Measurements from ENCODE around the gene BMP7.

The BMP7 gene

GRCh38 chr20:57288651-57289277, 22.3 kb upstream of the BMP7 start:
- no peak overlapping the region for H3K4me3 ChIP-seq (ENCODE audit: low read depth, low read length)
- DNase-seq (ENCODE audit: low read depth) = no peak
- TF ChIP-seq, protein P1, sequence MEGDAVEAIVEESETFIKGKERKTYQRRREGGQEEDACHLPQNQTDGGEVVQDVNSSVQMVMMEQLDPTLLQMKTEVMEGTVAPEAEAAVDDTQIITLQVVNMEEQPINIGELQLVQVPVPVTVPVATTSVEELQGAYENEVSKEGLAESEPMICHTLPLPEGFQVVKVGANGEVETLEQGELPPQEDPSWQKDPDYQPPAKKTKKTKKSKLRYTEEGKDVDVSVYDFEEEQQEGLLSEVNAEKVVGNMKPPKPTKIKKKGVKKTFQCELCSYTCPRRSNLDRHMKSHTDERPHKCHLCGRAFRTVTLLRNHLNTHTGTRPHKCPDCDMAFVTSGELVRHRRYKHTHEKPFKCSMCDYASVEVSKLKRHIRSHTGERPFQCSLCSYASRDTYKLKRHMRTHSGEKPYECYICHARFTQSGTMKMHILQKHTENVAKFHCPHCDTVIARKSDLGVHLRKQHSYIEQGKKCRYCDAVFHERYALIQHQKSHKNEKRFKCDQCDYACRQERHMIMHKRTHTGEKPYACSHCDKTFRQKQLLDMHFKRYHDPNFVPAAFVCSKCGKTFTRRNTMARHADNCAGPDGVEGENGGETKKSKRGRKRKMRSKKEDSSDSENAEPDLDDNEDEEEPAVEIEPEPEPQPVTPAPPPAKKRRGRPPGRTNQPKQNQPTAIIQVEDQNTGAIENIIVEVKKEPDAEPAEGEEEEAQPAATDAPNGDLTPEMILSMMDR (IDR thresholded peaks at IDR 0.05; ENCODE audit: low read depth, low read length, missing control alignments) = no peak

GRCh38 chr20:57287901-57288300, 21.5 kb upstream of the BMP7 start:
- no peak overlapping the region for H3K4me3 ChIP-seq (ENCODE audit: low read depth, low read length)
- TF ChIP-seq, protein P1 (IDR thresholded peaks at IDR 0.05; ENCODE audit: low read depth, low read length, missing control alignments) = no peak
- no peak for DNase-seq (ENCODE audit: low read depth)

DNA sequence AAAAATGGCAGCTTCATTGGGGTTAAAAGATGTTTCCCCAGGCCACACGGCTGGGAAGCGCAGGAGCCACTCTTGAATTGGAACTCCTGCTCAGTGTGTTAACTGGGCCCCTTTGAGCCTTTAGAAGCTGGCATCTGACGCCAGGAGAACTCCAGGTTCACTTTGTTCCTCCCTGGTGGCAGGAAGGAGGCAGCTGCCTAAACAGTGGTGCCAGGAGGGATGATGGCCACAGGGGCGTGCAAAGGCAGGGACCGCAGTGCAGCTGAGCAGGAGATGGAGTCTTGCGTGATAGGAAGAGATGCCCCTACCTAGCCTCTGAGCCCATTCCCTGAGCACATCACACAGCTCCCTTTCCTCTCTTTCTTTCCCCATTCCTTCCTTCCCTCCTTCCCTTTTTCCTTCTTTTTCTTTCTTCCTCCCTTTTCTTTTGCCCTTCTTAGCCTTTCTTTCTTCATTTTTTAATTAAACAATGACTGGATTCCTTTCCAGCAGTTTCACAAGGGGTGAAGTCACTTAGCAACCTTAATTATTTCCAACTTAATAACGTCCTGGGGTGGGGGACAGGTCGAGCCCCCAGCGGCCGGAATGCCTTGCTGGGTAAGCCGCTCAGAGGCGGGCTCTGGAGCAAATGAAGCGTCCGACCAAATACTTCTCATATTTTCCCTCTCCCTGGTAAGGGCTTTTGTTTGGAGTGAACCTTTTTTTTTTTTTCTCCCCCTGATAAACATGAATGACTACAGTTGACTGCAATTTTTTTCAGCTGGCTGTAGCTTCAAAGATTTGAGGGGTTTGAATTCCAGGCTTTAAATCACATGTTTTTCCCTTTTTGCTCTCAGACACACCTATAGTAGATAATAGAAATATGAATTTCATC, 20.8 kb upstream of the BMP7 start:
- TF ChIP-seq, protein P1 (IDR thresholded peaks at IDR 0.05; ENCODE audit: low read depth, low read length, missing control alignments) = no peak
- no peak overlapping the region for H3K4me3 ChIP-seq (ENCODE audit: low read depth, low read length)
- DNase-seq (ENCODE audit: low read depth) = no peak

DNA sequence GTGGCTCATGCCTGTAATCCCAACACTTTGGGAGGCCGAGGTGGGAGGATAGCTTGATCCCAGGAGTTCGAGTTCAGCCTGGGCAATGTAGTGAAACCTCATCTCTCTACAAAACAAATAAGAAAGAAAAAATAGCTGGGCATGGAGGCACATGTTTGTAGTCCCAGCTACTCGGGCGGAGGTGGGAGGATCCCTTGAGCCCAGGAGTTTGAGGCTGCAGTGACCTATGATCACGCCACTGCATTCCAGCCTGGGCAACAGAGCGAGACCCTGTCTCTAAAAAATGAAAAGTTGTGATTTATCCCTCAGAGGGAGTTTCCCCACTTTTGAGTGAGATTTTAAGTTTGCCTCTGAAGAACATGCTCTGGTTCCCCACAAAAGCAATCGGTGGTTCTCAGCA, 17.4 kb upstream of the BMP7 start:
- no peak for DNase-seq (ENCODE audit: low read depth)
- H3K4me3 ChIP-seq (ENCODE audit: low read depth, low read length) = no peak overlapping the region
- TF ChIP-seq, protein P1 (IDR thresholded peaks at IDR 0.05; ENCODE audit: low read depth, low read length, missing control alignments) = no peak

DNA sequence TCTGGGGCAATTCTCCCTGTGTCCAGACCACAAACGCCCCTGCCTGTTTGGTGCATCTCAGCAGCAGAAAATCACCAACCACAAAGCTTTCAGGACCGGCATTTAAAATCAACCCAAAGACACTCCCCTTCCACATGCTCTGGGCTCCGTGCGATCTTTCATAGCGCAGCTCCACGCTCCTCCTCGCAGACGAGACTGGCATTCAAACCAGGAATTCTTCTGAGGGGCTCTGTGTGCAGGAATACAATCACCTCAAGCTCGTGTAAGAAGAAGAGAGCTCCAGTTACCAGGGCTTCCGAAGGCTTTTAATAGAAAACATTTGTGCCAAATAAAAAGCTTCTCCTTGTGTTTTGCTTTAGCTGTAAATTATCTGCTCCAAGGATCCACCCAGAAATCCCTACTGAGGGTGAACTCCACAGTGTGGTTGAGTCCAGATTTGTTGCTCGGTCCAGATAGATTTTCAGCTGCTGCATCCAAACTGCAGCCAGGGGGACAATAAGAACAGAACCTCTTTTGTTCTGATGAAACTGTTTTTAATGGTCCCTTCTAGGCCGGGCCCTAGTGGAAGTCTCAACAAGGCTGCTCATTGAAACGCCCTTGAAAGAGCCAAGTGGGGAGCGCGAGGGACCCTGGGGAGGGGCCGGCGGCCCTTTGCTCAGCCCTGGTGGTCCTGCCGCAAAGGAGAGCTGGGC, 16.4 kb upstream of the BMP7 start:
- TF ChIP-seq, protein P1 (IDR thresholded peaks at IDR 0.05; ENCODE audit: low read depth, low read length, missing control alignments) = no peak
- no peak for DNase-seq (ENCODE audit: low read depth)
- no peak overlapping the region for H3K4me3 ChIP-seq (ENCODE audit: low read depth, low read length)

DNA sequence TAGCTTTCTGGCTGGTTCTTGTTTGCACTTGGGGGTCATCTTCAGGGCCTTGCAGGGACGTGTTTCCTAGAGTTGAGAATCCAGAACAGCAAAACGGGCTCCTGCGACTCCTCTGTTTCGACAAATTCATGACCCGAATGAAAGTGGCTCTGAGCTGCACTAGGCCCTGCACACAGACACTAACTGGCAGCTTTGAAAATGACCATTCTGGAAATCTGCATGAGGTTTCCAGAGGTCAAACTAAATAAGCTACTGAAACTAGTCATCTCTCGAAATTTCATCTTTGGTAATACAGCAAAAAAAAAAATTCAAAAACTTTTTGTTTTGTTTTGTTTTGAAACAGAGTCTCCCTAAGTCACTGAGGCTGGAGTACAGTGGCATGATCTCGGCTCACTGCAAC, 15.5 kb upstream of the BMP7 start:
- TF ChIP-seq, protein P1 (IDR thresholded peaks at IDR 0.05; ENCODE audit: low read depth, low read length, missing control alignments) = no peak
- no peak overlapping the region for H3K4me3 ChIP-seq (ENCODE audit: low read depth, low read length)
- DNase-seq (ENCODE audit: low read depth) = no peak
